ENCODE data around the gene TXLNB. TPM values are rescaled to one million over a fixed set of nuclear protein-coding genes. Genes with fewer than 3 reads are reported as not detected.

Gene TXLNB
- total RNA-seq, 1 donor from 2014 or later = not detected

DNA sequence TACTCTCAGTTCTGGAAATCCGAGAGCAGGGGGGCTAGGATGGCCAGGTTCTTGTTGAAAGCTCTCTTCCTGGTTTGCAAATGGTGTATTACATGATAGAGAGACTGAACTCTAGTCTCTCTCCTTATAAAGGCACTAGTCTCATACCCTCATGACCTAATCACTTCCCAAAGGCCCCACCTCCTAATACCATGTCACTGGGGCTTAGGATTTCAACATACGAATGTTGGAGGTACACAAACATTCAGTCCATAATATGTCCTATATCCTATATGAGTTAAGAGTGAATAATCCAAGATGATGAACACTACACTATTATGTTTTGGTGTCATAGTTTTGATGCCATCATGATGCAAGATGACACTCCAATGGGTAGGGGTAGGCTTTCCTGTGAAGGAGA is 20.0 kb upstream of the TXLNB start:
- H3K36me3 Mint-ChIP-seq (ENCODE audit: insufficient read depth) = no peaks in the 10 kb centered on the region
- H3K4me1 Mint-ChIP-seq (ENCODE audit: low read depth) = peaks cover 7% of the 10 kb centered on the region
- TF ChIP-seq, protein P1, sequence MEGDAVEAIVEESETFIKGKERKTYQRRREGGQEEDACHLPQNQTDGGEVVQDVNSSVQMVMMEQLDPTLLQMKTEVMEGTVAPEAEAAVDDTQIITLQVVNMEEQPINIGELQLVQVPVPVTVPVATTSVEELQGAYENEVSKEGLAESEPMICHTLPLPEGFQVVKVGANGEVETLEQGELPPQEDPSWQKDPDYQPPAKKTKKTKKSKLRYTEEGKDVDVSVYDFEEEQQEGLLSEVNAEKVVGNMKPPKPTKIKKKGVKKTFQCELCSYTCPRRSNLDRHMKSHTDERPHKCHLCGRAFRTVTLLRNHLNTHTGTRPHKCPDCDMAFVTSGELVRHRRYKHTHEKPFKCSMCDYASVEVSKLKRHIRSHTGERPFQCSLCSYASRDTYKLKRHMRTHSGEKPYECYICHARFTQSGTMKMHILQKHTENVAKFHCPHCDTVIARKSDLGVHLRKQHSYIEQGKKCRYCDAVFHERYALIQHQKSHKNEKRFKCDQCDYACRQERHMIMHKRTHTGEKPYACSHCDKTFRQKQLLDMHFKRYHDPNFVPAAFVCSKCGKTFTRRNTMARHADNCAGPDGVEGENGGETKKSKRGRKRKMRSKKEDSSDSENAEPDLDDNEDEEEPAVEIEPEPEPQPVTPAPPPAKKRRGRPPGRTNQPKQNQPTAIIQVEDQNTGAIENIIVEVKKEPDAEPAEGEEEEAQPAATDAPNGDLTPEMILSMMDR (IDR thresholded peaks at IDR 0.05; ENCODE audit: unreplicated experiment) = no peak
- no peaks in the 10 kb centered on the region for H3K9me3 Mint-ChIP-seq (ENCODE audit: low read depth)
- H3K27me3 Mint-ChIP-seq = peaks cover 6% of the 10 kb centered on the region
- H3K4me3 Mint-ChIP-seq (ENCODE audit: low read depth) = no peak overlapping the region
- no peak overlapping the region for H3K27ac Mint-ChIP-seq
- no peak for DNase-seq (ENCODE audit: low spot score, unreplicated experiment)

DNA sequence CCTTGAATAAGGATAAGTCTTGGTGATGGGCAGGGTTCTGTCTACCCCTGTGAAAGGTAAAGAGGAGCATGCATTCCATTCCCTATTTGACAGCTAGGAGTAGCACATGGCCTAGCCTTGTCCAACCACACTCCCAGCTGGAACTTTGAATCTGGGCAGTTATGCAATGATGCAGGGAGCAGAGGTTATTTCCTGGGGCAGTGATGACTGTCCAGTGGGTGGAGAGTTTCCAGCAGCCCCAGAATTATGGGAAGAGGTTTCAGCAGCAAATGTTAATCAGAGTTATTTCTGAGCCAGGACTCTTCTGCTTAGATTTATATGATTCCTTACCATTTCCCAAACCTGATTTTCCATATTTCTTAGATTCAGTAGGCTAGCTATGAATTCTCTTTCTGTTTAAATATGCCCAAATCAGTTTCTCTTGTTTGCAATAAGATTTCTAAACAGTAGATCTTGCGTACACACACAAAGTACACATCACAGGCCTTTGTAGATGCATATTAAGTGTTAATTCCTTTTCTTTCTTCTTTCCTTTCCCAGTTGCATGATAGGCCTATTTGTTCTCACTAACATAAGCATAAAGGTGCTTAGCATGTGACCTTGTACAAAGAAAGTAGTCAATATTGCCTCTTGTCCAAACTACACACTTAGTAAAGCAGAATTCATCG is 17.3 kb upstream of the TXLNB start:
- TF ChIP-seq, protein P1 (IDR thresholded peaks at IDR 0.05; ENCODE audit: unreplicated experiment) = no peak
- no peaks in the 10 kb centered on the region for H3K36me3 Mint-ChIP-seq (ENCODE audit: insufficient read depth)
- no peak overlapping the region for H3K27ac Mint-ChIP-seq
- peaks cover 7% of the 10 kb centered on the region for H3K4me1 Mint-ChIP-seq (ENCODE audit: low read depth)
- H3K27me3 Mint-ChIP-seq = no peaks in the 10 kb centered on the region
- no peak overlapping the region for H3K4me3 Mint-ChIP-seq (ENCODE audit: low read depth)
- no peak for DNase-seq (ENCODE audit: low spot score, unreplicated experiment)
- H3K9me3 Mint-ChIP-seq (ENCODE audit: low read depth) = no peaks in the 10 kb centered on the region

DNA sequence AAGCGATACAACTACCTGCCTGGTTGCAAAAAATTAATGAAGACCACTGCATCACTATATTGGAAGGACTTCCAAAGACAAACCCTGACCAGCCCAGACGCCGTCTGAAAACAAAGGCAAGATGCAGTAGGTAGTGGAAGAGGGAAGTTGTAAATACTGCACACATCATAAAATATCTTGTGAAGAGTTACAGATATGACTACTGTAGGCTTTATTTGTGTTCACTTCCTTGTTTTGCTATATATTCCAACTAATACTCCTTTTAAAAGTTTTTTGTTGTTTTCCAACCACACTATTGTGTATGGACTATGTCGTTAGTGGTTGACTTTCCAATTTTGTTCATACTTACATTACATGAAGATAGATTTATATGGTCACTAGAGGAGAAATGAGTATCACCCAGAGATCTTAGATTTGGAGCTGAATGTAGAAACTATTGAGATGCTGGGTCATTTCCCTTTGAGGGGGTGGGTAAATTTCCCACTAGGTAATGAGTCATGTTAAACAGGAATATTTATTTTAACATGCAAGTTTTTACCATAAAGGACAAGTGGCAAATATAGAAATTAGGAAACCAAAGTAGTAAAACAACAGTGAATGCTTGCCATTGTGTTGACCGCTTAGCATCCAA is 16.6 kb upstream of the TXLNB start:
- peaks cover 7% of the 10 kb centered on the region for H3K4me1 Mint-ChIP-seq (ENCODE audit: low read depth)
- no peak for DNase-seq (ENCODE audit: low spot score, unreplicated experiment)
- no peaks in the 10 kb centered on the region for H3K9me3 Mint-ChIP-seq (ENCODE audit: low read depth)
- no peaks in the 10 kb centered on the region for H3K27me3 Mint-ChIP-seq
- H3K36me3 Mint-ChIP-seq (ENCODE audit: insufficient read depth) = no peaks in the 10 kb centered on the region
- H3K27ac Mint-ChIP-seq = no peak overlapping the region
- no peak overlapping the region for H3K4me3 Mint-ChIP-seq (ENCODE audit: low read depth)
- TF ChIP-seq, protein P1 (IDR thresholded peaks at IDR 0.05; ENCODE audit: unreplicated experiment) = no peak

DNA sequence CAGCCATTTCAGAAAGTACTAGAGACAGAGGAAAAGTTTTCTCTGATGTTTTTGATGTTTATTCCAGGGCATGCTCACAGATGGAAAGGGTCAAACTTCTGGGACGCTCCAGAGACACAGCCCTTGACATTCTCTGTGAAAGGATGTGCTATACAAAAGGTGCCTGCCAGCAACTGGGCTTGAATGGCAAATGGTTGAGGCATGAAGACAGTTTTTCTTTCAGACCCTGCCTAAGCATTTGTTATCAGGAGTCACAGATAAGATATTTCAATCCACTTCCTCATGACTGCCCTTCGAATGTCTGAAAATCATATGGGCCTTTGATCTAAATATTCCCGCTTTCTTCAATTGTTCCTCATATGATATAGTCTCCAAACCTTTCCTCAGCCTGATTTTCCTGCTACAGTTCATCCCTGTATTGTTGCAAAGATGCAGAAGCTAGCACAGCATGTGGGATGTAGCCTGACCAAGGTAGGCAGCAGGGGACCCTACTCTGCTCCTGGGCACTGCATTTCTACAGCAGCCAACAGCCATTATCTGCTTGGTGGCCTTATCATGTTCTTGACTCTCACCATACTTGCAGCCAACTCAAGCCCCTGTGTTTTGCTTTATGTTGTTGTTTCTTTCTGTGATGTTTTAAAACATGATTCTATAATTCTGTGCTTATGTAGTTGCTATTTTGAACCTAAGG is 14.6 kb upstream of the TXLNB start:
- no peaks in the 10 kb centered on the region for H3K36me3 Mint-ChIP-seq (ENCODE audit: insufficient read depth)
- DNase-seq (ENCODE audit: low spot score, unreplicated experiment) = no peak
- H3K4me1 Mint-ChIP-seq (ENCODE audit: low read depth) = peaks cover 7% of the 10 kb centered on the region
- no peaks in the 10 kb centered on the region for H3K27me3 Mint-ChIP-seq
- H3K4me3 Mint-ChIP-seq (ENCODE audit: low read depth) = no peak overlapping the region
- no peak overlapping the region for H3K27ac Mint-ChIP-seq
- TF ChIP-seq, protein P1 (IDR thresholded peaks at IDR 0.05; ENCODE audit: unreplicated experiment) = no peak
- no peaks in the 10 kb centered on the region for H3K9me3 Mint-ChIP-seq (ENCODE audit: low read depth)

DNA sequence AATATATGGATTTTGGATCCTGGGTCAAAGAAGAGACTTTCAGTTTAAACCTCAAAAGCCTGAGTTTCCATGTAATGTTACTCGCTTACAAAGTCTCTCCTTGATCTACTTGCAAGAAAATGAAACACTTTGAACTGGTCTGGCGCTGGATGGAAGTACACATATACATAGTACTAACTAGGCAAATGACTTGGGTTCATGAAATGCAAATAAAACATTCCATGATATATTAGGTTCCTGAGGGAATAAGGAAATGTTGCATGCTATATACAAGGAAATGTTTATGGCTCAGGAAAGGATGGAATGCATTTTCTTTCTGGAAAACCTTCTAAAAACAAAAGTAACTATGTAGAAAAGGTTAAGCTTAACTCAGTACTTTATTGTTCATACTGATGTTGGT is 11.4 kb upstream of the TXLNB start:
- Mint-ChIP-seq H3K4me1 (ENCODE audit: low read depth) (no peaks in the 10 kb centered on the region), H3K27ac (no peak overlapping the region), H3K9me3 (ENCODE audit: low read depth) (no peaks in the 10 kb centered on the region), H3K27me3 (no peaks in the 10 kb centered on the region), H3K4me3 (ENCODE audit: low read depth) (no peak overlapping the region), H3K36me3 (ENCODE audit: insufficient read depth) (no peaks in the 10 kb centered on the region)
- TF ChIP-seq, protein P1 (IDR thresholded peaks at IDR 0.05; ENCODE audit: unreplicated experiment) = no peak
- DNase-seq (ENCODE audit: low spot score, unreplicated experiment) = no peak
